Mucosa of descending colon (tissue), 3 donors: ENCODE measurements around the gene HYAL1. TPM values are rescaled to one million over a fixed set of nuclear protein-coding genes. Genes with fewer than 3 reads are reported as not detected.

ENCODE experiments used
- ATAC-seq: fragments of 200-7000 bp; cut with Tn5 transposase; one replicate; pipeline ENCODE4 v1.9.1; 2020; ENCODE audit warnings: mild to moderate bottlenecking, moderate library complexity
- DNase-seq, 3 donors: peaks; one replicate each; pipeline ENCODE4 v3.0.0-alpha.2; 2020
- H3K36me3 ChIP-seq: fragments of 200-600 bp; one replicate; pipeline ENCODE4 v1.8.0; 2021; ENCODE audit warnings: low read depth, mild to moderate bottlenecking
- H3K4me1 ChIP-seq: fragments of 200-600 bp; one replicate; pipeline ENCODE4 v1.8.0; 2021; ENCODE audit warnings: low read depth, mild to moderate bottlenecking
- H3K4me3 ChIP-seq: fragments of 200-600 bp; one replicate; pipeline ENCODE4 v1.8.0; 2021; ENCODE audit warnings: mild to moderate bottlenecking
- H3K9me3 ChIP-seq: fragments of 200-600 bp; one replicate; pipeline ENCODE4 v1.8.0; 2021; ENCODE audit warnings: mild to moderate bottlenecking
- intact Hi-C, 2 donors: fragments of 100-400 bp; cut with DNase I in 1 of 2; cut with micrococcal nuclease in 1 of 2; formaldehyde crosslinking; loops; one replicate each; pipeline versions ENCODE4 v1.11.0 to v1.11.1; 2022; cut with DNase I, micrococcal nuclease
- total RNA-seq, 3 donors: library from RNA; stranded (reverse); fragmentation: NEBNext Ultra II Directional in 2 of 3; extraction: Animal tissue kit (Norgen Biotek cat#: 25700) in 2 of 3; gene quantifications; one replicate each; pipeline versions ENCODE4 v1.2.1 to v1.2.4, GENCODE V29; 2021 to 2023
- TF ChIP-seq, protein P1 (sequence below): fragments of 200-600 bp; IDR thresholded peaks from one replicate; pipeline ENCODE4 v1.8.0; 2022; ENCODE audit warnings: antibody characterized with exemption, mild to moderate bottlenecking
- donor health status: DM: no; HTN: no; CAD: no; lungs with moderate emphysema.
- donor health status: DM: no; HTN: no; CAD: no.
- donor health status: DM: no; HTN: yes; CAD: no.

HYAL1 gene
- total RNA-seq, 3 donors from 2014 or later: 5.3 to 10.0 (median 7.0) TPM

DNA sequence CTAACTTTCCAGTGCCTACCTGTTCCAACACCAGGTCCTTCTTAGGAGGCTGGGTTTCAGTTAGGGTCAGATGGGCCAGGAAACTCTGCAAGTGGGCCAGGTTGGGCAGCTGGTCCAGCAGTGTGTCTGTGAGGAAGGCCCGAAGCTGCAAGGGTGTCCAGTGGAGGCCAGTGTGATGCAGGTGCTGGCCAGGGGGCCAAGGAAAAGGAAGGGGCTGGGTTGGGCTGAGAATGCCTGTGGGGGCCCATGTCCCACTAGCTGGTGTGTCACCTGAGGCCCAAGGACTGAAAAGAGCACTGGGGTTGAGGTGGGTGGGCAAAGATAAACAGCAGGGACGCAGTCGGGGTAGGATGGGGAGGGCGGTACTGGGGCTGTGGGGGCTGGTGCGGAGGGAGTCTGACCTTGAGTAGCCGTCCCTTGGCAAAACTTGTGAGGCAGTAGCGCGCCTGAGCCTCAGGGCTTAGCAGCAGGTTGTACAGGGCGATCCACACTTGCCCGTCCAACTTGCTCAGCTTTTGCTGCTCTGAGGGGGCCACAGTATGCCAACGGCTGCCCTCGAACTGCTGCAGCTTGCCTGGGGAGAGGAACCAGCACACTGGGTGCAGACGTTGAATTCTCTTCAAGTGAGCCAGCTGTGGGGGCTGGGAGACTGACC lies 38.7 kb upstream of the HYAL1 start:
- TF ChIP-seq, protein P1, sequence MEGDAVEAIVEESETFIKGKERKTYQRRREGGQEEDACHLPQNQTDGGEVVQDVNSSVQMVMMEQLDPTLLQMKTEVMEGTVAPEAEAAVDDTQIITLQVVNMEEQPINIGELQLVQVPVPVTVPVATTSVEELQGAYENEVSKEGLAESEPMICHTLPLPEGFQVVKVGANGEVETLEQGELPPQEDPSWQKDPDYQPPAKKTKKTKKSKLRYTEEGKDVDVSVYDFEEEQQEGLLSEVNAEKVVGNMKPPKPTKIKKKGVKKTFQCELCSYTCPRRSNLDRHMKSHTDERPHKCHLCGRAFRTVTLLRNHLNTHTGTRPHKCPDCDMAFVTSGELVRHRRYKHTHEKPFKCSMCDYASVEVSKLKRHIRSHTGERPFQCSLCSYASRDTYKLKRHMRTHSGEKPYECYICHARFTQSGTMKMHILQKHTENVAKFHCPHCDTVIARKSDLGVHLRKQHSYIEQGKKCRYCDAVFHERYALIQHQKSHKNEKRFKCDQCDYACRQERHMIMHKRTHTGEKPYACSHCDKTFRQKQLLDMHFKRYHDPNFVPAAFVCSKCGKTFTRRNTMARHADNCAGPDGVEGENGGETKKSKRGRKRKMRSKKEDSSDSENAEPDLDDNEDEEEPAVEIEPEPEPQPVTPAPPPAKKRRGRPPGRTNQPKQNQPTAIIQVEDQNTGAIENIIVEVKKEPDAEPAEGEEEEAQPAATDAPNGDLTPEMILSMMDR: no peak
- ATAC-seq: no peak
- Histone ChIP-seq H3K36me3 (no peaks in the 10 kb centered on the region), H3K4me3 (no peak overlapping the region), H3K4me1 (peaks cover 38% of the 10 kb centered on the region), H3K9me3 (no peaks in the 10 kb centered on the region)
- no peak for DNase-seq
- intact Hi-C loops: no loop called here

DNA sequence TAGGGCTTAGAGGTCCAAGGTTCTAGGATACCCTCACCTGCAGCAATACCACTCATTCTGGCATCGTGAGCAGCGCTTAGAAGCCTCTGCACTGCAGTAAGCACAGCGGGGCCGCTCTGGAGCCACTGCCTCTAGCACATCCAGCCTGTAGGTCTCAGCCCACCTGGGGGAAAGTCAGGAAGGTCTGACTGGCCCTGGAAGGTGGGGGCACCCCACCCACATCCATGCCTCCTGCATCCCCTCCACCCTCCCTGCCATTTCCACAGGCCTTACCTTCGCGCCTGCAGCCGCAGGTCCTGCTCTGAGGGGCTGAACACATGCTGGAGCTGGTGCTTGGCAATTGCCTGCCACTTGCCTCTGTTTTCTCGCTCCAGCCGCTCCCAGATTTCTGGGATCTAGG lies 38.2 kb upstream of the HYAL1 start:
- Histone ChIP-seq H3K36me3 (no peaks in the 10 kb centered on the region), H3K4me1 (peaks cover 38% of the 10 kb centered on the region), H3K4me3 (no peak overlapping the region), H3K9me3 (no peaks in the 10 kb centered on the region)
- ATAC-seq: no peak
- TF ChIP-seq, protein P1: no peak
- DNase-seq: peak in 1 of 3 donors; percentile 45
- intact Hi-C loops: no loop called here

DNA sequence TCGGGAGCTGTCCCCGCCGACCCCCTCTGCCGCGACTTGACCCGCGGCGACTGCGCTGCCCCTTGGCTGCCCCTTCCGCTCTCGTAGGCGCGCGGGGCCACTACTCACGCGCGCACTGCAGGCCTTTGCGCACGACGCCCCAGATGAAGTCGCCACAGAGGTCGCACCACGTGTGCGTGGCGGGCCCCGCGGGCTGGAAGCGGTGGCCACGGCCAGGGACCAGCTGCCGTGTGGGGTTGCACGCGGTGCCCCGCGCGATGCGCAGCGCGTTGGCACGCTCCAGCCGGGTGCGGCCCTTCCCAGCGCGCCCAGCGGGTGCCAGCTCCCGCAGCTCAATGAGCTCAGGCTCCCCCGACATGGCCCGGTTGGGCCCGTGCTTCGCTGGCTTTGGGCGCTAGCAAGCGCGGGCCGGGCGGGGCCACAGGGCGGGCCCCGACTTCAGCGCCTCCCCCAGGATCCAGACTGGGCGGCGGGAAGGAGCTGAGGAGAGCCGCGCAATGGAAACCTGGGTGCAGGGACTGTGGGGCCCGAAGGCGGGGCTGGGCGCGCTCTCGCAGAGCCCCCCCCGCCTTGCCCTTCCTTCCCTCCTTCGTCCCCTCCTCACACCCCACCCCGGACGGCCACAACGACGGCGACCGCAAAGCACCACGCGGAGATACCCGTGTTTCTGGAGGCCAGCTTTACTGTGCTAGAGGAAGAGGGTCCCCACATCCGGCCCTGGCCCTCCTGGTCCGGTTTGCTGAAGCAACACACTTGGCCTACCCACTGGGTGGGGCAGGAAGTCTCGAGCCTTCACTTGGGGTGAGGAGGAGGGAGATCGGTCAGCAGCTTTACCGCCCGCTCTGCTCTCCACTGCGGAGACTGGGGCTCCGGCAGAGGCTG lies 37.3 kb upstream of the HYAL1 start, which contains the start of gene RASSF1:
Gene RASSF1, minus strand, starts transcription at position 389 of the 882 bp plus-strand sequence. Its CDS starts 31 bp downstream, at position 358.
- peak; percentile 79 to 93 (median 88) for DNase-seq
- H3K4me1 ChIP-seq: peaks cover 43% of the 10 kb centered on the region
- intact Hi-C loops: no loop called here
- TF ChIP-seq, protein P1: no peak
- no peaks in the 10 kb centered on the region for H3K9me3 ChIP-seq
- peak within 1 kb of the TSS; percentile 17 for H3K4me3 ChIP-seq
- ATAC-seq: peak; percentile 39
- H3K36me3 ChIP-seq: no peaks in the 10 kb centered on the region

DNA sequence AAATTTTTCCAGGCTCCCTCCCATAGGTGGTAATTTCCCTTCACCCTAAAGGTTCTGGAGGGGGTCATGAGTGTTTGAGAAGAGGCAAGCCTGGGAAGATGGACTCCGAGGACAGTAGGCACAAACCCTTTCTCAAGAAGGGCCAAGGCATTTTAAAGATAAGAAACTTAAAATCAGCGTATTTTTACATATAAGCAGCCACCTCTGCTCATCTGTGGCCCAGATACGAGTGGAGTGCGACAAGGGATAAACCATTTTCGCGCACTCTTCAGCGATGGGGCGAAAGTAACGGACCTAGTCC lies 36.7 kb upstream of the HYAL1 start:
- Histone ChIP-seq H3K36me3 (no peaks in the 10 kb centered on the region), H3K4me3 (peak overlapping the region; percentile 17), H3K4me1 (peaks cover 43% of the 10 kb centered on the region), H3K9me3 (no peaks in the 10 kb centered on the region)
- ATAC-seq (no peak), DNase-seq (no peak)
- intact Hi-C loops: no loop called here
- TF ChIP-seq, protein P1: no peak

DNA sequence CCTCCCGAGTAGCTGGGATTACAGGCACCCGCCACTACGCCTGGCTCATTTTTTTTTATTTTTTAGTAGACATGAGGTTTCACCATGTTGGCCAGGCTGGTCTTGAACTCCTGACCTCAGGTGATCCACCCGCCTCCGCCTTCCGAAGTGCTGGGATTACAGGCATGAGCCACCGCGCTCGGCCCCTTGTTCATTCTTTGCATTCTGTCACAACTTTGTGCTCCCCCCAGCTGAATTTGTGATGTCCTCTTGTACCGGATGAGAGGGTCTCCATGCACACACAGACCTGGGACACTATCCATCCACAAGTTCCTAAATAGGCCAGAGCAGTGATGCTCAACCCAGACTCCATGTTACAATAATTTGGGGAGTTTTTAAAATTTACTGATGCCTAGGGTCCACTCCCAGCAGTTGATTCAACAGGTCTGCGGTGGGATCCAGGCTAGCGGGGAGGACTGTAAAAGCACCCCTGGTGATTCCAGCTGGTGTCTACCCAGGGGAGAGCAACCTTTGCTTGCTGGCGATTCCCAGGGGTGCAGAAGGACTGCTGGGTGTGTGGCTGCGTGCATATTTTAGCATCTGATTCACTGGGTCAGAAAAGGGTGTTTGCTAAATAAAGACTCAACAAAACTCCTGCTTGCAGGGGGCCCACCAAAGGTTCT lies 36.2 kb upstream of the HYAL1 start:
- ATAC-seq: no peak
- intact Hi-C loops: no loop called here
- Histone ChIP-seq H3K9me3 (no peaks in the 10 kb centered on the region), H3K4me3 (peak overlapping the region; percentile 17), H3K4me1 (peaks cover 47% of the 10 kb centered on the region), H3K36me3 (no peaks in the 10 kb centered on the region)
- DNase-seq: no peak
- TF ChIP-seq, protein P1: no peak
